ENCODE data around the gene TMEM185A. TPM values are rescaled to one million over a fixed set of nuclear protein-coding genes. Genes with fewer than 3 reads are reported as not detected.
"Not testable (repeated sequence)": the region's sequence is repeated elsewhere in the genome, so short reads cannot be mapped to it uniquely, and the experiment has no call there.

The TMEM185A gene
- total RNA-seq, 4 donors from 2014 or later: 7.9 to 19.3 (median 15.3) TPM

- H3K9me3 ChIP-seq; H3K36me3 ChIP-seq; H3K27me3 ChIP-seq; intact Hi-C loops (cut with DNase I); H3K4me1 ChIP-seq; DNase-seq; H3K4me3 ChIP-seq; H3K27ac ChIP-seq: not testable (repeated sequence)
- WGBS, 2 donors: 80% methylated on average over 1 of the region's 1 CpG; no CpG with 5 or more reads in 1 of the 2 donors
These were observed 84.6 kb downstream of the TMEM185A start for GRCh38 chrX:149546962-149547361.

Other genes with a start within 250 kb of the TMEM185A start
- 10 to 100 TPM; 24.8 to 46.0 (median 30.4) TPM for gene IDS, start 126.5 kb downstream of the TMEM185A start, total RNA-seq
- gene EOLA1, start 90.8 kb downstream of the TMEM185A start, total RNA-seq: 10 to 100 TPM in 3 of 4 donors, 1 to 10 TPM in 1; 9.0 to 15.1 (median 12.1) TPM
- gene HSFX3, start 81.9 kb downstream of the TMEM185A start, total RNA-seq: not detected
- not detected for gene MAGEA9B, start 44.3 kb downstream of the TMEM185A start, total RNA-seq
- 1 to 10 TPM in 1 of 4 donors, not detected in 3; 1.2 TPM for gene HSFX2, start 36.5 kb downstream of the TMEM185A start, total RNA-seq
- under 1 TPM in 2 of 4 donors, not detected in 2; 0.30 to 0.44 TPM for gene MAGEA11, start 80.3 kb upstream of the TMEM185A start, total RNA-seq
- gene HSFX1, start 142.3 kb upstream of the TMEM185A start, total RNA-seq: 1 to 10 TPM in 2 of 4 donors, under 1 TPM in 1, not detected in 1; 0.35 to 1.4 (median 1.1) TPM
- not detected for gene MAGEA9, start 150.1 kb upstream of the TMEM185A start, total RNA-seq
- not detected for gene MAGEA8, start 249.4 kb upstream of the TMEM185A start, total RNA-seq

All from esophagus squamous epithelium (tissue), 5 donors.